Pancreas (tissue), 10 donors: ENCODE measurements around the gene CNTROB. TPM values are rescaled to one million over a fixed set of nuclear protein-coding genes. Genes with fewer than 3 reads are reported as not detected.

ENCODE experiments used
- ATAC-seq, 4 donors: fragments of 200-7000 bp; cut with Tn5 transposase; one replicate each; pipeline versions ENCODE4 v1.8.0 to v1.9.1; 2020; ENCODE audit warnings: mild to moderate bottlenecking in 4 of 4, moderate library complexity in 4 of 4
- DNase-seq, 6 donors: peaks; one replicate each; pipeline ENCODE4 v3.0.0-alpha.2; 2020
- FAIRE-seq: peaks from 2 replicates; lab custom pipeline; 2012; peaks lifted over from hg19 to GRCh38; lab: Jason Lieb, UNC
- H3K27ac ChIP-seq, 4 donors: fragments of 200-600 bp; sonication (generic); 1 replicate in 3 of 4; 2 replicates in 1 of 4; pipeline versions ENCODE4 v1.5.0 to v1.8.0; 2020
- H3K27me3 ChIP-seq, 4 donors: fragments of 200-600 bp; one replicate each; pipeline ENCODE4 v1.8.0; 2021
- H3K36me3 ChIP-seq, 3 donors: fragments of 200-600 bp; sonication (generic) in 1 of 3; one replicate each; pipeline versions ENCODE4 v1.5.0 to v1.8.0; 2020 to 2021
- H3K4me1 ChIP-seq, 3 donors: fragments of 200-600 bp; one replicate each; pipeline ENCODE4 v1.8.0; 2021
- H3K4me3 ChIP-seq, 4 donors: fragments of 200-600 bp; sonication (generic) in 2 of 4; one replicate each; pipeline versions ENCODE4 v1.5.0 to v1.8.0; 2020 to 2021
- H3K9me3 ChIP-seq, 4 donors: fragments of 200-600 bp; one replicate each; pipeline ENCODE4 v1.8.0; 2021
- WGBS, 2 donors: extraction: QIAGEN DNeasy Blood & Tissue Kit; methylation state at CpG; one replicate each; pipeline ENCODE4 v1.1.7; 2013; 5-methylcytosine and 5-hydroxymethylcytosine counted together
- intact Hi-C, 3 donors: fragments of 100-400 bp; cut with DNase I; formaldehyde crosslinking; loops; one replicate each; pipeline versions ENCODE4 v1.11.1 to v1.14.2; 2022
- polyA plus RNA-seq, 2 donors: library from polyadenylated mRNA; stranded (reverse); fragments of 200-250 nt; gene quantifications; one replicate each; pipeline ENCODE4 v1.2.3, GENCODE V29; 2013
- total RNA-seq, 6 donors: library from RNA; stranded (reverse); fragmentation: NEBNext Ultra II Directional in 4 of 6; extraction: Animal tissue kit (Norgen Biotek cat#: 25700) in 4 of 6; gene quantifications; one replicate each; pipeline versions ENCODE4 v1.2.1 to v1.2.4, GENCODE V29; 2021 to 2023
- TF ChIP-seq, protein P1 (sequence below), 4 donors: fragments of 200-600 bp; sonication (generic) in 3 of 4; IDR thresholded peaks; one replicate each; pipeline versions ENCODE4 v1.5.0 to v1.8.0; 2021; ENCODE audit warnings: antibody characterized with exemption in 4 of 4
- donor health status: healthy with polysubstance abuse.
- donor health status: DM: no; HTN: no; CAD: no; lungs with moderate emphysema.
- donor health status: DM: no; HTN: no; CAD: no.
- donor health status: control.
- donor health status: control.
- donor health status: Bipolar disorder and iron deficiency.
- donor health status: DM: yes; HTN: yes; CAD: no.
- donor health status: DM: no; HTN: no; CAD: no.
- donor health status: DM: no; HTN: no; CAD: no.
- donor health status: DM: yes; HTN: yes; CAD: no.

Gene CNTROB
- total and polyA plus RNA-seq, 8 donors: 5.8 to 46.1 (median 9.9) TPM

DNA sequence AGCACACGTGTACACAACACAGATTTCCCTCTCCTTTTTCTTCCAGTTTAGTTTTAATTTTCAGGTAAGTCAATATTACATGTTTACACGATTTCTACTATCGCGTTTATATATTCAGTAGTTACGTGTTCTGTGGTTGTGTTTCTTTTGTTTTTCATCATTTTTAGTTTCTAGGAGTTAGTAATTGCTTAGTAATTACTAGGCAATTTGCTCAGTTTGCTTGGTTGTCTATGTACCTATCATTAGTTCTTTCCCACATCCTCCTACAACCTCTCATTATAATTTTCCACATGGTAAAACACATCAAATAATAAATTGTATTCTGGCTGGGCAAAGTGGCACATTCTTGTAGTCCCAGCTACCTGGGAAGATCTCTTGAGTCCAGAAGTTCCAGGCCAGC, 45.8 kb downstream of the CNTROB start:
- no peak for FAIRE-seq

DNA sequence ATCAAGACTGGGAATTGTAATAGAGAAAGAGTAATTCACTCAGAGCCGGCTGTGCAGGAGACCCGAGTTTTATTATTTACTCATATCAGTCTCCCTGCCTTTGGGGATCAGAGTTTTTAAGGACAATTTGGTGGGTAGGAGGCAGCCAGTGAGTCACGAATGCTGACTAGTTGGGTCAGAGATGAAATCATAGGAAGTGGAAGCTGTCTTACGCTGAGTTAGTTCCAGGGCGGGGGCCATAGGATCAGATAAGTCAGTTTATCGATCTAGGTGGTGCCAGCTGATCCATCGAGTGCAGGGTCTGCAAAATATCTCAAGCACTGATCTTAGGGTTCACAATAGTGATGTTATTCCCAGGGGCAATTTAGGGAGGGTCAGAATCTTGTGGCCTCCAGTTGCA, 50.2 kb downstream of the CNTROB start:
- H3K9me3 ChIP-seq: no peaks in the 10 kb centered on the region
- no peak for FAIRE-seq
- no peaks in the 10 kb centered on the region for H3K4me1 ChIP-seq
- H3K36me3 ChIP-seq: no peaks in the 10 kb centered on the region
- TF ChIP-seq, protein P1, sequence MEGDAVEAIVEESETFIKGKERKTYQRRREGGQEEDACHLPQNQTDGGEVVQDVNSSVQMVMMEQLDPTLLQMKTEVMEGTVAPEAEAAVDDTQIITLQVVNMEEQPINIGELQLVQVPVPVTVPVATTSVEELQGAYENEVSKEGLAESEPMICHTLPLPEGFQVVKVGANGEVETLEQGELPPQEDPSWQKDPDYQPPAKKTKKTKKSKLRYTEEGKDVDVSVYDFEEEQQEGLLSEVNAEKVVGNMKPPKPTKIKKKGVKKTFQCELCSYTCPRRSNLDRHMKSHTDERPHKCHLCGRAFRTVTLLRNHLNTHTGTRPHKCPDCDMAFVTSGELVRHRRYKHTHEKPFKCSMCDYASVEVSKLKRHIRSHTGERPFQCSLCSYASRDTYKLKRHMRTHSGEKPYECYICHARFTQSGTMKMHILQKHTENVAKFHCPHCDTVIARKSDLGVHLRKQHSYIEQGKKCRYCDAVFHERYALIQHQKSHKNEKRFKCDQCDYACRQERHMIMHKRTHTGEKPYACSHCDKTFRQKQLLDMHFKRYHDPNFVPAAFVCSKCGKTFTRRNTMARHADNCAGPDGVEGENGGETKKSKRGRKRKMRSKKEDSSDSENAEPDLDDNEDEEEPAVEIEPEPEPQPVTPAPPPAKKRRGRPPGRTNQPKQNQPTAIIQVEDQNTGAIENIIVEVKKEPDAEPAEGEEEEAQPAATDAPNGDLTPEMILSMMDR (IDR thresholded peaks at IDR 0.05): no peak
- DNase-seq: no peak
- no peaks in the 10 kb centered on the region for H3K27me3 ChIP-seq
- intact Hi-C loops: loop anchor here in 2 of 3 donors (5.0 to 10.0 kb wide), 3 partner anchors 115 to 237 kb away; no protein-coding TSS in a partner anchor
- no peak overlapping the region for H3K4me3 ChIP-seq
- no peak overlapping the region for H3K27ac ChIP-seq
- 36 to 47% methylated on average over 7 of the region's 7 CpGs for WGBS, 2 donors
- ATAC-seq: no peak

More for the DNA sequence above, 45.8 kb downstream of the CNTROB start:
- 73 to 83% methylated on average over 5 of the region's 5 CpGs for WGBS, 2 donors
- H3K4me3 ChIP-seq: no peak overlapping the region
- H3K36me3 ChIP-seq: no peaks in the 10 kb centered on the region
- no peaks in the 10 kb centered on the region for H3K9me3 ChIP-seq
- ATAC-seq: no peak
- no peaks in the 10 kb centered on the region for H3K27me3 ChIP-seq
- intact Hi-C loops: no loop called here
- H3K4me1 ChIP-seq: no peaks in the 10 kb centered on the region
- H3K27ac ChIP-seq: no peak overlapping the region
- TF ChIP-seq, protein P1 (IDR thresholded peaks at IDR 0.05): no peak
- no peak for DNase-seq

DNA sequence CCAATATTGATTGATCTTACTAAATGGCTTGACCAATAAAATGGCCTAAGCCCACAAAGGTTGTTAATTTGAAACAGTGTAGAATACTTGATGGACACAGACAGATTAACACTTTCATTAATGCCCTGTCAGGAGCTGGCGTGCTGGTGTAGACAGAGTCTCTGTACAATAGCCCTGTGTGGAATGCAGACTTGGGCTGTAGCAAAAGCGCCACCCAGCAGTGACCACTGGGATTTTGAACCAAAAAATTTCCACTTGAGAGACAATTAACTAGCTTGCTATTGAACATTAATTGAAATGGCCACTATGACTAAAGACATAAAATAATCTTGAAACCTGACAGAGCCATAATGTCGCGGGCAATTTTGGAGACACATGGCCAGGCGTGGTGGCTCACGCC, 50.7 kb downstream of the CNTROB start:
- no peaks in the 10 kb centered on the region for H3K36me3 ChIP-seq
- no peak overlapping the region for H3K27ac ChIP-seq
- ATAC-seq (no peak), FAIRE-seq (no peak), DNase-seq (no peak)
- TF ChIP-seq, protein P1 (IDR thresholded peaks at IDR 0.05): no peak
- WGBS, 2 donors: 68 to 87% methylated on average over 6 of the region's 6 CpGs
- no peaks in the 10 kb centered on the region for H3K4me1 ChIP-seq
- no peak overlapping the region for H3K4me3 ChIP-seq
- H3K9me3 ChIP-seq: no peaks in the 10 kb centered on the region
- intact Hi-C loops: loop anchor here in 2 of 3 donors (5.0 to 10.0 kb wide), 3 partner anchors 115 to 238 kb away; no protein-coding TSS in a partner anchor
- H3K27me3 ChIP-seq: no peaks in the 10 kb centered on the region

DNA sequence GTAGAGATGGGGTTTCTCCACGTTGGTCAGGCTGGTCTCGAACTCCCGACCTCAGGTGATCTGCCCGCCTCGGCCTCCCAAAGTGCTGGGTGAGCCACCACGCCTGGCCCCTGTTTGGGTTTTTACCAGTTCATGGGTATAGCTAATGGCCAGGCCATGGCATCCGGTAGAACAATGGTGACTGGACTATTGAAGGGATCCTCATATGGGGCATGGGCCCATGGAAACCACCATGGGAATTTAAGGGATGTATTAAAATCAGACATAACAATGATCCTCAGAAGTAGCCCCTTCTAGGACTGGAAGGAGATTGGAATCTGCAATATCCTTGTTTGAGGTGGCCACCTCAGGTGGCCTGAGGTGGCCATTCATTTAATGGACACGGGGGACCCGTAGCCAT, 52.9 kb downstream of the CNTROB start:
- no peak for FAIRE-seq
- intact Hi-C loops: loop anchor here in 2 of 3 donors (5.0 to 10.0 kb wide), 5 partner anchors 73 to 243 kb away; no protein-coding TSS in a partner anchor
- Histone ChIP-seq H3K9me3 (no peaks in the 10 kb centered on the region), H3K27me3 (no peaks in the 10 kb centered on the region), H3K4me1 (no peaks in the 10 kb centered on the region), H3K27ac (no peak overlapping the region), H3K4me3 (no peak overlapping the region), H3K36me3 (no peaks in the 10 kb centered on the region)
- WGBS, 2 donors: 62 to 68% methylated on average over 9 of the region's 9 CpGs
- ATAC-seq: no peak
- no peak for DNase-seq
- TF ChIP-seq, protein P1 (IDR thresholded peaks at IDR 0.05): no peak

DNA sequence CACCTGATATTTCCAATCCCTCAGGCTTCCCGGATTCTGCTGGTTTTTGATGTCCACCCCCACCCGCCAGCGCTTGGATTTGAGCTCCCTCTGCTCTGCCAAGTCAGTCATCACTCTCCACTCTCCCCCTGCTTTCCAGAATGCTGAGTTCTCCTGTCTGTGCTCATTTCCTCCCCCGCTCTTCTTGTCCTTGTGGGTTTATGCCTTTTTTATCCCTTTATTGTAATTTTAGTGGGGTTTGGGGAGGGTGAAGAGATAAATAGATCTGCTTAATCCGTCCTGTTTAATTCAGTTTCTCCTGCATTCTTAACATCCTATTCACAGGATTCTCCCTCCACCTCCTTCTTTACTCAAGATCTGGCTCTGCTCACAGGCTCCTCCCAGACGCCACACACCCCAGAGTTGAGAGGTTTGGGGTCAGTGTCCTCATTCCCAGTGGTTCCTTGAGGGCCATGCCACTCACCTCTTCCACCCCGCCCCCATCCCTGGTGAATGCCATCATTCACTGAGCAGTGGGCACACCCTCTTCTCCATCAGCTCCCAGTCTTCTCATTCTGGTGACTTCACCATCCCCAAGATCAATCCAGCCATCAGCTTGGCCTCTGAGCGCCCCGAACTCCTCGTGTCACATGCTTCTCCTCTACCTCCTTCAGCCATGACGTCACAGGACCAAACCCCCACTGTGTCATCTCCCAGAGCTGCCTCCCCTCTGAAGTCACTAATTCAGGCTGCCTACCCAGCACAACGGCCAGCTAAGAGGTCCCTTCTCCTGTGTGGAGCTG, 55.3 kb downstream of the CNTROB start:
- no peak overlapping the region for H3K4me3 ChIP-seq
- intact Hi-C loops: loop anchor here in 2 of 3 donors (5.0 to 10.0 kb wide), 4 partner anchors 75 to 245 kb away; no protein-coding TSS in a partner anchor
- TF ChIP-seq, protein P1 (IDR thresholded peaks at IDR 0.05): no peak
- DNase-seq (peak in 1 of 6 donors; percentile 25), ATAC-seq (no peak), FAIRE-seq (no peak)
- H3K4me1 ChIP-seq: no peaks in the 10 kb centered on the region
- H3K27ac ChIP-seq: no peak overlapping the region
- no peaks in the 10 kb centered on the region for H3K36me3 ChIP-seq
- no peaks in the 10 kb centered on the region for H3K27me3 ChIP-seq
- WGBS, 2 donors: 55 to 64% methylated on average over 12 of the region's 12 CpGs
- H3K9me3 ChIP-seq: no peaks in the 10 kb centered on the region
